Peyer's patch (tissue), 4 donors: ENCODE measurements around the gene MCTP1. TPM values are rescaled to one million over a fixed set of nuclear protein-coding genes. Genes with fewer than 3 reads are reported as not detected.

ENCODE experiments used
- DNase-seq, 3 donors: peaks; one replicate each; pipeline ENCODE4 v3.0.0-alpha.2; 2017 to 2019
- H3K27ac ChIP-seq, 4 donors: fragments of 200-600 bp; sonication (generic); one replicate each; pipeline ENCODE4 v1.5.1; 2016 to 2019
- H3K27me3 ChIP-seq, 2 donors: fragments of 200-600 bp; sonication (generic); one replicate each; pipeline ENCODE4 v1.5.1; 2019
- H3K36me3 ChIP-seq, 3 donors: fragments of 200-600 bp; sonication (generic); one replicate each; pipeline ENCODE4 v1.5.1; 2016 to 2019
- H3K4me1 ChIP-seq, 4 donors: fragments of 200-600 bp; sonication (generic); one replicate each; pipeline ENCODE4 v1.5.1; 2016 to 2019
- H3K4me3 ChIP-seq, 4 donors: fragments of 200-600 bp; sonication (generic); 1 replicate in 3 of 4; 2 replicates in 1 of 4; pipeline ENCODE4 v1.5.1; 2016 to 2019; ENCODE audit warnings: mild to moderate bottlenecking in 1 of 4
- H3K9me3 ChIP-seq, 4 donors: fragments of 200-600 bp; sonication (generic); one replicate each; pipeline ENCODE4 v1.5.1; 2016 to 2019; ENCODE audit warnings: mild to moderate bottlenecking in 1 of 4
- CTCF ChIP-seq, 6 experiments: fragments of 450-650 bp in 4 of 6; fragments of 200-600 bp in 2 of 6; sonication (generic) in 1 of 6; IDR thresholded peaks; one replicate each; pipeline ENCODE4 v1.5.1; 2017 to 2019; ENCODE audit warnings: antibody characterized with exemption in 6 of 6, mild to moderate bottlenecking in 3 of 6, moderate library complexity in 1 of 6
- POLR2A ChIP-seq, 2 donors: fragments of 450-650 bp; IDR thresholded peaks; one replicate each; pipeline ENCODE4 v1.5.1; 2017; ENCODE audit warnings: antibody characterized with exemption in 2 of 2, mild to moderate bottlenecking in 2 of 2, moderate library complexity in 2 of 2
- total RNA-seq, 4 donors: library from RNA; depleted of rRNA; stranded (reverse); fragments of >200 nt; gene quantifications; one replicate each; pipeline ENCODE4 v1.1.0, GENCODE V29; 2016

The MCTP1 gene
- total RNA-seq, 4 donors from 2014 or later = 4.7 to 61.1 (median 11.3) TPM

- no peak overlapping the region for H3K4me3 ChIP-seq
- no peaks in the 10 kb centered on the region for H3K4me1 ChIP-seq
- no peak overlapping the region for H3K27ac ChIP-seq
- H3K9me3 ChIP-seq = no peaks in the 10 kb centered on the region
- no peak for TF ChIP-seq CTCF (IDR thresholded peaks at IDR 0.05)
- TF ChIP-seq POLR2A (IDR thresholded peaks at IDR 0.05) = no peak
- DNase-seq = no peak
- H3K27me3 ChIP-seq = no peaks in the 10 kb centered on the region
- H3K36me3 ChIP-seq = no peaks in the 10 kb centered on the region
Observed at GRCh38 chr5:94992325-94992724, 292.6 kb downstream of the MCTP1 start.

- no peaks in the 10 kb centered on the region for H3K27me3 ChIP-seq
- H3K4me3 ChIP-seq = no peak overlapping the region
- no peaks in the 10 kb centered on the region for H3K4me1 ChIP-seq
- H3K27ac ChIP-seq = no peak overlapping the region
- H3K36me3 ChIP-seq = no peaks in the 10 kb centered on the region
- no peak for TF ChIP-seq CTCF (IDR thresholded peaks at IDR 0.05)
- TF ChIP-seq POLR2A (IDR thresholded peaks at IDR 0.05) = no peak
- DNase-seq = no peak
- no peaks in the 10 kb centered on the region for H3K9me3 ChIP-seq
Observed at GRCh38 chr5:94983861-94984535, 300.9 kb downstream of the MCTP1 start.

GRCh38 chr5:94977437-94977836 is 307.5 kb downstream of the MCTP1 start:
- no peaks in the 10 kb centered on the region for H3K27me3 ChIP-seq
- H3K9me3 ChIP-seq = no peaks in the 10 kb centered on the region
- no peak overlapping the region for H3K4me3 ChIP-seq
- TF ChIP-seq CTCF (IDR thresholded peaks at IDR 0.05) = no peak
- TF ChIP-seq POLR2A (IDR thresholded peaks at IDR 0.05) = no peak
- H3K36me3 ChIP-seq = no peaks in the 10 kb centered on the region
- no peak for DNase-seq
- no peaks in the 10 kb centered on the region for H3K4me1 ChIP-seq
- no peak overlapping the region for H3K27ac ChIP-seq

GRCh38 chr5:94976853-94977252 is 308.0 kb downstream of the MCTP1 start:
- TF ChIP-seq POLR2A (IDR thresholded peaks at IDR 0.05) = no peak
- TF ChIP-seq CTCF (IDR thresholded peaks at IDR 0.05) = no peak
- H3K9me3 ChIP-seq = no peaks in the 10 kb centered on the region

GRCh38 chr5:94972268-94972667 is 312.6 kb downstream of the MCTP1 start:
- Histone ChIP-seq H3K27me3 (no peaks in the 10 kb centered on the region), H3K4me3 (no peak overlapping the region), H3K27ac (no peak overlapping the region), H3K9me3 (no peaks in the 10 kb centered on the region), H3K36me3 (no peaks in the 10 kb centered on the region), H3K4me1 (no peaks in the 10 kb centered on the region)
- TF ChIP-seq CTCF (IDR thresholded peaks at IDR 0.05) (no peak), POLR2A (IDR thresholded peaks at IDR 0.05) (no peak)
- DNase-seq = no peak

More at GRCh38 chr5:94976853-94977252, 308.0 kb downstream of the MCTP1 start:
- Histone ChIP-seq H3K36me3 (no peaks in the 10 kb centered on the region), H3K27ac (no peak overlapping the region), H3K4me1 (no peaks in the 10 kb centered on the region), H3K4me3 (no peak overlapping the region), H3K27me3 (no peaks in the 10 kb centered on the region)
- DNase-seq = no peak
